ENCODE measurements around the gene CASZ1.

The CASZ1 gene

GRCh38 chr1:10687782-10688408 lies 108.6 kb downstream of the CASZ1 start:
- H2AFZ ChIP-seq, result no peak overlapping the region
- H3K4me2 ChIP-seq (ENCODE audit: low read length), result no peak overlapping the region
- no peaks in the 10 kb centered on the region for H3K4me1 ChIP-seq
- no peak overlapping the region for H3K27ac ChIP-seq
- H3K4me3 ChIP-seq (ENCODE audit: low read depth, low read length), result no peak overlapping the region
- no peaks in the 10 kb centered on the region for H3K79me2 ChIP-seq
- H3K27me3 ChIP-seq (ENCODE audit: control insufficient read depth, insufficient read depth, low read length), result no peaks in the 10 kb centered on the region
- no peaks in the 10 kb centered on the region for H3K9me3 ChIP-seq (ENCODE audit: control insufficient read depth, low read length)
- no peaks in the 10 kb centered on the region for H3K36me3 ChIP-seq (ENCODE audit: control insufficient read depth, insufficient read depth, low read length)
- H3K9ac ChIP-seq, result no peak overlapping the region
- TF ChIP-seq CTCF (IDR thresholded peaks at IDR 0.05), result no peak

- H3K4me1 ChIP-seq, result no peaks in the 10 kb centered on the region
- H3K36me3 ChIP-seq (ENCODE audit: control insufficient read depth, insufficient read depth, low read length), result no peaks in the 10 kb centered on the region
- H3K9me3 ChIP-seq (ENCODE audit: control insufficient read depth, low read length), result no peaks in the 10 kb centered on the region
- H3K4me3 ChIP-seq (ENCODE audit: low read depth, low read length), result no peak overlapping the region
- no peak overlapping the region for H3K9ac ChIP-seq
- no peak for TF ChIP-seq CTCF (IDR thresholded peaks at IDR 0.05)
- no peak overlapping the region for H2AFZ ChIP-seq
- no peak overlapping the region for H3K4me2 ChIP-seq (ENCODE audit: low read length)
- H3K27me3 ChIP-seq (ENCODE audit: control insufficient read depth, insufficient read depth, low read length), result no peaks in the 10 kb centered on the region
- H3K27ac ChIP-seq, result no peak overlapping the region
- H3K79me2 ChIP-seq, result no peaks in the 10 kb centered on the region
Measured at GRCh38 chr1:10687251-10687651, 109.2 kb downstream of the CASZ1 start.

GRCh38 chr1:10686404-10687040 lies 109.9 kb downstream of the CASZ1 start:
- no peaks in the 10 kb centered on the region for H3K27me3 ChIP-seq (ENCODE audit: control insufficient read depth, insufficient read depth, low read length)
- no peak overlapping the region for H3K27ac ChIP-seq
- no peaks in the 10 kb centered on the region for H3K9me3 ChIP-seq (ENCODE audit: control insufficient read depth, low read length)
- no peak overlapping the region for H2AFZ ChIP-seq
- no peak overlapping the region for H3K4me3 ChIP-seq (ENCODE audit: low read depth, low read length)
- H3K4me1 ChIP-seq, result no peaks in the 10 kb centered on the region
- TF ChIP-seq CTCF (IDR thresholded peaks at IDR 0.05), result no peak
- H3K79me2 ChIP-seq, result no peaks in the 10 kb centered on the region
- no peaks in the 10 kb centered on the region for H3K36me3 ChIP-seq (ENCODE audit: control insufficient read depth, insufficient read depth, low read length)
- no peak overlapping the region for H3K4me2 ChIP-seq (ENCODE audit: low read length)
- H3K9ac ChIP-seq, result no peak overlapping the region

- Histone ChIP-seq H3K36me3 (ENCODE audit: control insufficient read depth, insufficient read depth, low read length) (no peaks in the 10 kb centered on the region), H3K9ac (no peak overlapping the region), H3K4me3 (ENCODE audit: low read depth, low read length) (no peak overlapping the region), H2AFZ (no peak overlapping the region), H3K79me2 (no peaks in the 10 kb centered on the region), H3K27ac (no peak overlapping the region), H3K9me3 (ENCODE audit: control insufficient read depth, low read length) (no peaks in the 10 kb centered on the region), H3K4me1 (no peaks in the 10 kb centered on the region), H3K4me2 (ENCODE audit: low read length) (no peak overlapping the region), H3K27me3 (ENCODE audit: control insufficient read depth, insufficient read depth, low read length) (no peaks in the 10 kb centered on the region)
- TF ChIP-seq CTCF (IDR thresholded peaks at IDR 0.05), result no peak
Measured at GRCh38 chr1:10685808-10686403, 110.5 kb downstream of the CASZ1 start.
